DMS 273 treated with DMSO at 0.1 percent for 48 hours (cell line): ENCODE data around the gene TLCD1.
"Not testable (repeated sequence)": the region's sequence is repeated elsewhere in the genome, so short reads cannot be mapped to it uniquely, and the experiment has no call there.

Experiments used
- DNase-seq: peaks from one replicate; lab custom pipeline; 2025; lab: John Stamatoyannopoulos, UW

TLCD1 gene

DNA sequence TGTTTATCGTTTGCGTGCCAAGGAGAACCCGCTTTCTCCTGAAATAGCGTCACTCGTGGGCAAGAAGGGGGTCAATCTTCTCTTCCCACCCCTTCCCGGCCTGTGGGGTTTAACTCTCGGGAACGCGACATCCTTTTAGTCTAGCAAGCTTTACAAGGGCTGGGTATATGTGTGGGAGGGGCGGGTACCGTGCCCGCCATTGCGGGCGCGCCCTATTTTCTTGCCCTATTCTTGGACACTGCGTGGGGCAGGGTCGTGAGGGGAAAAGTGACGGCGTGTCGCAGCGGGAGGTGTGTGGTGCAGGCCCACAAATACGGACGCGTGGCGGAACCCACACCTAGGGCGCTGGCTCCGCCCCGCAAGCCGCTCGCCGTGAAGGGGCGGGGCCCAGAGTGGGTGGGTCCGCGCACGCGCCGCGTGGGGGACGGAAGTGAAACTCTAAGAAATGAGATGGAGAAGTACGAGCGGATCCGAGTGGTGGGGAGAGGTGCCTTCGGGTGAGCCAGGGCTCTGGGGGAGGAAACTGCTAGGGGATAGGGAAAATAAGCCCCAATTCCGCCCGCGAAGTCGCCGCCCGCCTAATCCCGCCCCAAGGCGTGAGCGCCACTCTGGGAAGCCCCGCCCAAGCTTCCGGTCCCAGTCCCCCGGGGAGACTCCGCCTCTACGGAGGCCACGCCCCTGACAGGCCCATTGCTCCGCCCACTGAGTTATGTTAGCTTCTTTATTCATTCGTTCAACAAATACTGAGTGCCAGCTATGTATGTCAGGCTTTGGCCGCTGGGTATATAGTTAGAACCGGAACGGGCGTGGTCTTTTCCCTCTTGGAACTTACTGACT, 2.5 kb upstream of the TLCD1 start, which contains the start of gene NEK8:
TSS of gene NEK8 (plus strand) at position 425 of the 837 bp plus-strand sequence. CDS start at position 451, 26 bp downstream.
- peak; percentile 62 for DNase-seq

DNA sequence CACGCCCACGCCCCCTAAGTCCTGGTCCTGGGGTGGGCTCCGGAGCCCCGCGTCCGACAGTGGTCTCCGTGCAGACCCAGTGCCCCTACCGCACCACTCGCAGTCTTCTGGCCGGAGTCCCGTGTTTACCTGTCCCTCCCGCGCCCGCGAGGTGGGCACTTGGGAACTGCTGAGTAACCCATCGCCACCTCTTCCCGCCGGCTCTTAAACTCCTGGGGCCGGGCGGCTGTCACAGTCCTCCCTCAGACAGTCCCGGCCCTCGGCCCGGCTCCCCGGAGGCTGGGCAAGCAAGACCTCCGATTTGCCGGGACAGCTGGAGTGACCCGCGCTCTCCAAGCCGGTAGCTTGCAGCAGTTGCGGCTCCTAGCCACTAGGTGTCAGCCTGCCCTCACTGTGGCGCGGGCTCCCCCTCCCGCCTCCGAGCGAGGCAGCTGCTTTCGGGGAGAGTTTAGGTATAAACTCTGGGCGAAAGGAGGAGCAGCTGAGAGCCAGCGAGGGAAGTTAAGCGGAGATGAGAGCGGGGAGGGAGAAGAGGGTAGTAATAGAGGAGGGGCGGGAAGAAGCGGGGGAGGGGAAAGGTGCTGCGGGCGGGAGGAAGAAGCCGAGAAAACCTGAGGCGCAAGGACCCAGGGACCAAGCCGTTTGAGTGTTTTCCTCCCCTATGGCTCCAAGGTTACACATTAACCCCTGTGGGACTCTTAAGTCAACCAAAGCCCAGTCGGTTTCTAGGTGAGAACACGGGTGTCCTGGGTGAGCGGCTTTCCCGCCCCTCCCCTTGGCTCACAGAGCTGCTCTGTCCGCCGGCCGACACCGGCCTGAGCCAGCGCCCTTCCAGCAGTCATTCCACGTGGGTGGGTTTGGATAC, 826 bp upstream of the TLCD1 start:
- peak; percentile 95 for DNase-seq

DNA sequence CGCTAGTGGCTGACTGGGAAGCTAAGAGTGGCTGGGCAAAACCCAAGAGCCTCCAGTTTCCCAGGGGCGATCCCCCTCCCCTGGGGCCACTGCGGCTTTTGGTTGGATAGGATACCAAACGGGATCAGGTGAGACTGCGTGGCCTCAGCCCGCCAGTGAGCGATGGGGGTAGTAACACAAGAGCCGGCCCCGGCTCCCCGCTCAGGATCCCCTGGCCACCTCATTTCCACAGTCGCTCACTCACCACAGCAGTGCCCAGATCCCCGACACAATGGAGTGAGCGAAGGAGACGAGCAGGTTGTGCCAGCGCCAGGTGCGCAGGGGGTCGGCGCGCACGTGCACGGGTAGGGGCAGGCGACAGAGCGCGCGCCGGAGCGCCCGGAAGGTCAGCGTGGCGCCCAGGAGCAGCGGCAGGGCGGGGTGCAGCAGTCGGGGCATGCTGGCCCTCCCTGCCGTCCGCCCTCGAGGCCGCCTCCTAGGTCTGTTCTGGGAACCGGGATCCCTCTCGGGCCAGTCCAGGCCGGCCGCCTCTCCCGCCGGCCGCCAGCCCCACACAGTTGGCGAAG, 290 bp downstream of the TLCD1 start:
- DNase-seq = peak; percentile 88

DNA sequence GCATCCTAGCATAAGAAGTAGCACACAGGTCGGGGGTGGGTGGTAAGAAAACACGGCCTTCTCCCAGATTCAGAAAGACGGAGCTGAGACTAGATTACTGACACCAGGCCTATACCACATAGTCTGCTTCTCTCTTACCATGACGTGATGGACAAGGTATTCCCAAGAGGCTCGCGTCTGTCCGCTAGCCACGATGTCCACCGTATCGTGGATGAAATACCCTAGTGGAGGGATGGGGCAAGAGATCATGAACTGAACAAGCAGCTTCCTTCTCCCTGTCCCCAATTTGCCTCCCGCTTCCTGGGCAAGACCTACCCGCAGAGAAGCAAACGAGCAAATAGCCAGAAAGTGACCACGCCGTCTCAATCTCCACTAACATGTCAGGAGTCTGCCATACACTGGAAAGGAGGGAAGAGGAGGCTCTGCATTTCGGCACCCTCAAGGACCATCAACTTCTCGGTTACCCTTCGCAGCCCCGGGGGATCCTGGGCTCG, 820 bp downstream of the TLCD1 start:
- peak; percentile 87 for DNase-seq

DNA sequence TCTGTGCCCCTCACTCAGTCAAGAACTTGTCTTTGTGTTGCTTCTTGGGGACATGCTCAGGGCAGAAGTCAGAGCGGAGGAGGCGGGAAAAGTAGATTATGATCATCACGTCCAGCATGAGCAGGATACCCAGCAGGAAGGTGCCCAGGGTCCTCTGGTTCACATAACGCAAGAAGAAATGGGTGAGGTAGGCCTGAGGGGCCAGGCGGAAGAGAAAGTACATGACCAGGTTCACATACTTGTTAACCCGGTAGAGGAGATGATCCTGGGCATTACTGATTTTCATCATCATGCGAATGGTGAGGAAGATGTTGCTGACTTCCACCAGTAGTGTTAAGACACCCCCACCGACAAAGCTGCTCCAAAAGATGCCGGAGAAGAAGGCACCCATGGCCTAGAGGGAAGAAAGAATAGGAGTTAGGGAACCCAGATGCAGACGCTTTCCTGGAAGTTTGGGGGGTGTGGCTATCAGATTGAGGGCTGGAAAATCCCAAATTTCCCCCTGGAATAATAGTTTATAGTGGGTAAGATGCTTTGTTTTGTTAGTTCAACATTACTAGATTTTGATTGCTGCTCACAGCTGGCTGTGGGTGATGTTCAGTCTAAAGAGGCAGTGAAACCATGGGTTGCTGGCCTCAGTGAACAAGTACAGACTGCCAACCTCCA, 1.4 kb downstream of the TLCD1 start:
- no peak for DNase-seq

DNA sequence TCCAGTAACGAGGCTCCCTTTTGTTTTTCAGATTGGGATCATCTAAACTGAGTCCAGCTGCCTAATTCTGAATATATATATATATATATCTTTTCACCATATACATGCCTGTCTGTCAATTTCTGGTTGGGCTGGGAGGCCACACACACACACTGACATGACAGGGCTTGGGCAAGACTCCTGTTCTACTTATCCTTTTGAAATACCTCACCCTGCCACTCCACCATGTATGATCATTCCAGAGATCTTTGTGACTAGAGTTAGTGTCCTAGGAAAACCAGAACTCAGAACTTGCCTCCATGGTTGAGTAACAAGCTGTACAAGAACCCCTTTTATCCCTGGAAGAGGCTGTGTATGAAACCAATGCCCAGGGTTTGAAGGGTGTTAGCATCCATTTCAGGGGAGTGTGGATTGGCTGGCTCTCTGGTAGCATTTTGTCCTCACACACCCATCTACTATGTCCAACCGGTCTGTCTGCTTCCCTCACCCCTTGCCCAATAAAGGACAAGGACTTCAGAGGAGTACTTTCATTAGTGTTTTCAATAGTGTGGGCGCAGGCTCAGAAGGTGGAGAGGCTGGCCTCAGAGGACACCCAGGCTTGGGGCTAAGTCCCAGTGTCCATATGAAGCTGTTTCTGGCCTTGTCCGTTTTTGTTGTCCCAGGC, 2.1 kb downstream of the TLCD1 start:
- not testable (repeated sequence) for DNase-seq

DNA sequence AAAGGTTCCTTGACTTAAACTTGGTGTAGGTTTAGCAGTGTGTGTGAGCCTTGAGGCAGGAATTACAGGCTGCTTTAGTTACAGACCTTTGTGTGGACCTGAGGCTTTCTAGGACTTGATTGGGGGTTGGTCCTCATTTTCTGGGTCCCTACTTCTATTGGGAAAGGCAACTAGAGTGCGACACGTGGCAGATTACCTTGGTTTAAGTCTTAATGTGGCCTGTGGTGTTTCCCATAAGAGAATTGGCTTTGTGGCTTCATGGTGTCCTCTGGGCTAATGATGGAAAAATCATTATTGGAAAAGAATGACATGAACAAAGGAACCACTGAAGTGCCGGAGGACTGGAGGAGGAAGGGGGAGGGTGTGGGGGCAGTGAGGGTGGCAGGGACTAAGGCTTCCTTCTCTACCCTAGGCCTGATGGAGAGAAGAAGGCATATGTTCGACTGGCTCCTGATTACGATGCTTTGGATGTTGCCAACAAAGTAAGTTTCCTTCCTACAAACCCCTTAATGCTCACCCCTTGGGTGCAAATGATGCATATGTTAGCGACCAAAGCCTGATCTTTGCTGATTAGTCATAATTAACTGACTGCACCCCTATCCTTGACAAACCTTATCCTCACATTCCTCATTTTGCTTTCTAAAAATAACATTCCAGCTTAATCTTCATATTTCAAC, 2.7 kb downstream of the TLCD1 start:
- no peak for DNase-seq

DNA sequence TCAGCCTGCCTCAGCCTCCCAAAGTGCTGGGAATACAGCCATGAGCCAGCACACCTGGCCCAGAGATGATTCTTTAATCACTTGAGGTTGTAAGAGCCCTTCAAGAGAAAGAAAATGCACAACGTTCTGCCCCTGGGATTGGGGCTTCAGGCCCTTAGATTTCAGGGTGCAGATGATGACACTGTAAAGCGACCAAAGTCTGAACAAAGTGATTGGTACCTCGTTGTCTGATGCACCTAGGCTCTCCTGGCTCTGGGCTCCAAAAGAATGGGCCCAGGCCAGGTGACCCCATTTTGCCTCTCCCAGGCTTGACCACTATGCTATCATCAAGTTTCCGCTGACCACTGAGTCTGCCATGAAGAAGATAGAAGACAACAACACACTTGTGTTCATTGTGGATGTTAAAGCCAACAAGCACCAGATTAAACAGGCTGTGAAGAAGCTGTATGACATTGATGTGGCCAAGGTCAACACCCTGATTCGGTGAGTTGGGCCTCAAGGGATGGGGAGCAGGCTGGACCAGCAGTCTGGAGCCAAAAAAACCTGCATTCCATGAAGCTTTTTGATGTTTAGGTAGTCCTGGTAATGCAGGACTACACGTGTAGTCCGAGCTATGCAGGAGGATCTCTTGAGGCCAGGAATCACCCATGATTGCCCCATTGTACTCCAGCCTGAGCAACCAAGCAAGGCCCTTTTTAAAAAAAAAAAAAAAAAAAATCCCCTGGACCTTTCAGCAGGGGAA, 3.4 kb downstream of the TLCD1 start:
- DNase-seq = no peak

DNA sequence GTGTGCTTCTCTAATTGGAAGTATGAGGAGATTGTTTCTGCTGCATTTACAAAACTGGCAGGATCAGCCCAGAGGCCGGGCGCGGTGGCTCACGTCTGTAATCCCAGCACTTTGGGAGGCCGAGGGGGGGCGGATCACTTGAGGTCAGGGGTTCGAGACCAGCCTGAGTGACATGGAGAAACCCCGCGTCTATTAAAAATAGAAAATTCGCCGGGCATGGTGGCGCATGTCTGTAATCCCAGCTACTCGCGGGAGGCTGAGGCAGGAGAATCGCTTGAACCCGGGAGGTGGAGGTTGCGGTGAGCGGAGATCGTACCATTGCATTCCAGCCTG, 5.1 kb downstream of the TLCD1 start:
- not testable (repeated sequence) for DNase-seq

DNA sequence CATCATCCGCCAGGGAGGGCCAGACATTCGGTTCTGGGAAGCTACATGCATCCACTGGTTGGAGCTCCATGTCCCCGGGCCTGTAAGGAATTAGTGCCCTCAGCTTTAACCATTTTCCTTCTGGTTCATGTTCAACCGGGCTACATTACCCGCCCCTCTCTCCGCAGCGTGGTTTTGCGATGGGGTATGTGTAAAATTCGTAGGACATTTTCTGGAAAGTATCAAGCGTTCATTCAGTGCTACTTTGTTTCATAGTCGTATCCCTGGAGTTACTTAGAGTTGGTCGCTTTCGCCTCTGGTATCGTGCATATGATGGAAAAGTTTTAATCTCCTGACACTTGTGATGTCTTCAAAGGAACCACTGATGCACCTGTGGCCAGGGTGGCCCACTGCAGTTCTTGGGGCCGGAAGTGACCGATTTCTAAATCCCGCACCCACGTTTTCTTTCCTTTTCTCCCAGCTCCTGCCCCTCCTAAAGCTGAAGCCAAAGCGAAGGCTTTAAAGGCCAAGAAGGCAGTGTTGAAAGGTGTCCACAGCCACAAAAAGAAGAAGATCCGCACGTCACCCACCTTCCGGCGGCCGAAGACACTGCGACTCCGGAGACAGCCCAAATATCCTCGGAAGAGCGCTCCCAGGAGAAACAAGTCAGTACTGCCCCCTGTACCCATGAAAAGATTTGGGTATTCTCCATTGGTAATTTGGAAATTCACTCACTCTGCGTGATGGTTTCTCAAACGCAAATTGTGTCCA, 5.6 kb downstream of the TLCD1 start:
- no peak for DNase-seq

DNA sequence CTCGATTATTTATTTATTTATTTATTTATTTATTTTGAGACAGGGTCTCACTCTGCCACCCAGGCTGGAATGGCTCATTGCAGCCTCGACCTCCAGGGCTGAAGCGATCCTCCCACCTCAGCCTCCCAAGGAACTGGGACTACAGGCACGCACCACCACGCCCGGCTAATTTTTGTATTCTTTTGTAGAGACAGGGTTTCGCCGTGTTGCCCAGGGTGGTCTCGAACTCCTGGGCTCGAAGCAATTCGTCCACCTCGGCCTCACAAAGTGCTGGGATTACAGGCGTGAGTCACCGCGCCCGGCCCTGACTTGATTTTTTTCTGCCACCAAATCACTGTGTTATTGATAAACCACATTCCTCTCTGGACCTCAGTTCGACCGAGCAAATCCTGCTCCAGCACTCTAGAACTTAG, 7.0 kb downstream of the TLCD1 start:
- DNase-seq = no peak

DNA sequence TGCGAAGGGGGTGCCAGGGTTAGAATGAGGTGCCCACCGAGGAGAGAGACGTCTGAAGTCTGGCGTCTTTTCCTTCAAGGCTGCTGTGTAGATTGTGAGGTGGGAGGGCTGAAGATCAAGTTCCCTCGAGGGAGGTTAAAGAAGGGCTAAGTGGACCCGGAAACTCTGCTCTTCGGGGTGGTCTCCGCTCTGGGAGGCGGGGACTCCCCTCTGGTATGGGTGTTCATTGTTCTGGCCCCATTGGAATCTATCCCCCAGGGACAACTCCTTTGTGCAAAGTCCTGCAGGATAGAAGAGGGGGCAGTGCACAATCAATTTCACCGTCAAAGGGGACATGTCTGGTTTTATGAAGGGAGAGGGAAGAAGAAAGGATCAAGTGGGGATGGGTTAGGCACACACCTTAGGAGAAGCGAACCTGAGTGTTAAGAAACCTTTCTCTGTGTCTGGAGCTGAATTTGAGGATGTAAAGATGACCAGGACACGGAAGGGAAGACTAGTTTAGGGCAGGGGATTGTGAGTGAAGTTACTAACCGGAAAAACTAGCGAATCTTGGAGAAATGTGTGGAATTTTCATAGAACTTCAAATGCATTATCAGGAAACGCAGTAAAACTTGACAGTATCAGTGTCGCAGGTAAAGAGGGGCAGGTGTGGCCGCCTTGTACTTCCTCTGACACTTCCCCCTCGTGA, 7.6 kb downstream of the TLCD1 start:
- DNase-seq = no peak

DNA sequence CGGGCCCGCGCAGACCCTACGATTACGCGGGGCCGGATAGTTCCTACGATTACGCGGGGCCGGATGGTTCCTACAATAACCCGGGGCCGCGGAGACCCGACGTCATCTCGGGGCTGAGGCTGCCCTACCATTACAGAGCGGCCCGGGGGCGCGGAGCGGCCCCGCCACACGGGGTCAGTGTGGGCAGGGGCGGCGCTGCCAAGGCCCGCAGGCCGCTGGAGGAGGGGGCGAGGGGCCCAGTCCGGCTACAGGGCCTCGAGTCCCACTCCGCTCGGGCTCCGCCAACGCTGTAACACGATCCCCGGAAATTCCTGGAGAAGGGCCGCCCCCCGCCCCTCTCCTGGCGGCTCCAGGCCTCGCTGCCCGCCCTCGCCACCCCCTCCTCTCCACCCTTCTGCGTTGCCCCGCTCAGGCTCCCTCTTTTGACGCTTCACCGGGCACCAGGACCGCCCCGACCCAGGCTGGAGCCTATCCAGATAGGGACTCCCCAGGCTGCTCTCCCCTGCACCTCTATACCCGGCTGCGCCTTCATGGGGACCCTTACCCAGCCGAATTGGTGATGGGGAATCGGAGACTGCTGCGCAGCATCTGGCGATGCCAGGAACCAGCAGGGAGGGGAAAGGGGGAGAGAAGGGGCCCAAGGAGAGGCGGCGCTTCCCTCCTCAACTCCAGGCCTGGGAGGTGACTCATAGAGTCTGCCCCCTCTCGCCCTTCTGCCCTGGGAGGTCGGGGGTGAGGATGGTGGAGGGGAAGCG, 8.3 kb downstream of the TLCD1 start, which contains the start of gene RAB34:
TSS of gene RAB34 (minus strand) at position 291 of the 755 bp plus-strand sequence. CDS start 602 bp downstream, outside the sequence.
- peak; percentile 21 for DNase-seq

DNA sequence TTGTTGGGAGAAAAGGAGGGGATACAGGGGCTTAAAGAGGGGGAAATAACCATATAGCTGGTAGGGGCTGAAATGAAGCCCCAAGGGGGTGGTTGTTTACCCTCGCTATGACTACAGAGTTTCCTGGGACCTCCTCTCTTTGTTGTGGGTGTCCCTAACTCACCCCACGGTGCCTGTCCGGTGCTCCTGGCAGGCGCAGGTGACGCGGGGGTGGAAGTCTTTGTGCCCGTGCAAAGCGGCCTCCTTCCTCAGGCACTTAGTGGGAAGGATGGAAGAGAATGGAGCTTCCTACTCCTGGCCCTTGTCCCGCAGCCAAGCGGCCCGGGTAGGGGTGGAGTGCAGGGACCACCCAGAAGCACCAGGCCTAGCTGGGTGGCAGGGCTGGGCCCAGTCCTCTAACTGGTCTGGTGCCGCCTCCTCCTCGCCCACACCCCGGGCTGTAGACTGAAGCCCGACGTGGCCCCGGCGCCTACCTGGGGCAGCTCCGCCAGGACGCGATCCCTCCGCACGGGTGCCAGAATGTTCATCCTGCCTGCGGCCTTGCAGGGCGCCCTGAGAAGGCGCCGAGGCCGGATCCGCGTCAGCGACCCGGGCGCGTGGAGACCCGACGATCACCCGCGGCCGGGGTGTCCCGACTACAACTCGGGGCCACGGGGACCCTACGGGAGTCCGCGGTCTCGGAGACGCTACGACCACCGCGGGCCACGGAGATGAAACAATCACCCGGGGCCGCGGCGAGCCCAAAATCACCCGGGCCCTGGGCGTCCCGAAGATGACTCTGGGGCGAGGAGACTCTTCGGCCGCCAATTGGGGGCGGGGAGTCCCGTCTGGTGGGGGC, 9.1 kb downstream of the TLCD1 start:
- no peak for DNase-seq

DNA sequence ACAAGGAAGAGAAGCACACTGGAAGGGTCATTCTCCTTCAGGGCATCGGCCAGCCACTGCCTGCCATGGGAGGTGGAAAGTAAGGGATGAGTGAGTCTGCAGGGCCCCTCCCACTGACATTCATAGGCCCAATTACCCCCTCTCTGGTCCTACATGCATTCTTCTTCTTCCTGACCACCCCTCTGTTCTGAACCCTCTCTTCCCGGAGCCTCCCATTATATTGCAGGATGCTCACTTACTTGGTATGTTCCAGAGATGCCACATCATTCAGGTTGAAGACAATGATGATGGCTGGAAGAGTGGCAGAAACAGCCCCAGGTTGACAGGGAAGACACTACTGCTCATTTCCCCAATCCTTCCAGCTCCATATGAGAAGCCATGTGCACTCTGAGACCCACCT, 10.8 kb downstream of the TLCD1 start:
- DNase-seq = no peak

DNA sequence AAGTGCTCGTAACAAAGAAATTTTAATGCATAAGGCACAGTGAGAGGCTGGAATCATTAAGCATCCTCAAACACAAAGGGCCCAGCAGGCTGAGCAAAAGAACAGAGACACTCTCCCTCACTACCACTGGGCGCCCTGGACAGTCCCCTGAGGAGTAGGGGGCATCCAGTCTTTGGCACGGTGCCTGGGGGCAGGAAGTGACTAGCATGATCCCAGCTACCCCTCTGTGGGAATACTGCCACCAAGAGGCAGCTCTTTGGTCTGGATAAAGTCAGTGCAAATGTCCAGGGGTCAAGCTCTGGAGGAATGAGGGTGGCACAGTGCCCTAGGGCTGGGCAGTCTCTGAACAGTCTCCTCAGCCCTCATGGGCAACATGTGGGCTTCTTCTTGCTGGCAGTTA, 11.8 kb downstream of the TLCD1 start:
- no peak for DNase-seq
